ENCODE measurements around the gene ADCY2.

DNA sequence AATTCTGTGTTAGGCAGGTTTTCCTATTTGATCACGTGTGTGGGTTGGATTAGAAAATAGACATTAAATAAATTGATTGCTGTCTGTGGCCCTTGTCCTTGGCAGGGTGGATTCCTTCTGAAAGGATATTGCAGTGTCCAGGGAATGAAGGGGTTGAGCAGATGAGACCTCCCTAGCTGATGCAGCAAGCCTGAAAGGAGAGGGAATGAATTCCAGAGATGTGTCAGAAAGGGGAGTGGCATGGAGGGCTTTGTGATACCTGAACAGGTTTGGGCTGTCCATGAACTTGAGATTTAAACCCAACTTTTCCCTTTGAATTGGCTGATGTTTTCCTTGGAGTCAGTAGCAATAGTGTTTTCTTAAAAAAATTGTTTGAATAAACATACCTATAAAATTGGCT, 66.8 kb downstream of the ADCY2 start:
- no peak for TF ChIP-seq SUZ12 (IDR thresholded peaks at IDR 0.05; ENCODE audit: extremely low read depth, insufficient read depth, insufficient read length)
- no peak for TF ChIP-seq YY1 (IDR thresholded peaks at IDR 0.05; ENCODE audit: insufficient read depth, insufficient read length)
